ENCODE data around the gene DGUOK.
"Not testable (repeated sequence)": the region's sequence is repeated elsewhere in the genome, so short reads cannot be mapped to it uniquely, and the experiment has no call there.

Gene DGUOK

GRCh38 chr2:73901143-73901542, 25.5 kb upstream of the DGUOK start:
- DNase-seq, result no peak

GRCh38 chr2:73902284-73902683, 24.4 kb upstream of the DGUOK start:
- DNase-seq, result no peak

GRCh38 chr2:73903313-73903712, 23.4 kb upstream of the DGUOK start:
- DNase-seq, result no peak

GRCh38 chr2:73903949-73904613, 22.6 kb upstream of the DGUOK start:
- DNase-seq, result not testable (repeated sequence)

- no peak for DNase-seq
These were observed 21.7 kb upstream of the DGUOK start for GRCh38 chr2:73904952-73905351.

- no peak for DNase-seq
These were observed 19.7 kb upstream of the DGUOK start for GRCh38 chr2:73906847-73907505.

- peak; percentile 45 for DNase-seq
These were observed 18.7 kb upstream of the DGUOK start for GRCh38 chr2:73907840-73908452.

- no peak for DNase-seq
These were observed 17.7 kb upstream of the DGUOK start for GRCh38 chr2:73908689-73909652.

GRCh38 chr2:73910873-73911547, 15.7 kb upstream of the DGUOK start:
- no peak for DNase-seq

- no peak for DNase-seq
These were observed 15.0 kb upstream of the DGUOK start for GRCh38 chr2:73911548-73912208.

- no peak for DNase-seq
These were observed 13.1 kb upstream of the DGUOK start for GRCh38 chr2:73913414-73914054.

- no peak for DNase-seq
These were observed 12.0 kb upstream of the DGUOK start for GRCh38 chr2:73914667-73915066.

GRCh38 chr2:73915437-73915993, 11.2 kb upstream of the DGUOK start:
- DNase-seq, result no peak

GRCh38 chr2:73916666-73917065, 10.0 kb upstream of the DGUOK start:
- no peak for DNase-seq

GRCh38 chr2:73917296-73917695, 9.4 kb upstream of the DGUOK start:
- DNase-seq, result no peak

GRCh38 chr2:73917696-73918207, 8.9 kb upstream of the DGUOK start:
- DNase-seq, result no peak

GRCh38 chr2:73918856-73919255, 7.8 kb upstream of the DGUOK start:
- no peak for DNase-seq

- no peak for DNase-seq
These were observed 7.0 kb upstream of the DGUOK start for GRCh38 chr2:73919596-73920228.

GRCh38 chr2:73920577-73921545, 5.8 kb upstream of the DGUOK start:
- no peak for DNase-seq
